Loucy (cell line): ENCODE data around the gene RIMBP2.

Experiments used
- CTCF ChIP-seq: fragments of 200-600 bp; sonication (generic); conservative IDR thresholded peaks from 2 replicates; pipeline ENCODE4 v1.5.1; 2014; ENCODE audit warnings: mild to moderate bottlenecking, antibody characterized with exemption, low read length
- EZH2phosphoT487 ChIP-seq: fragments of 200-600 bp; IDR thresholded peaks from 2 replicates; pipeline ENCODE4 v1.6.1; 2018; ENCODE audit warnings: antibody characterized with exemption, mild to moderate bottlenecking, moderate library complexity, borderline replicate concordance

- TF ChIP-seq CTCF (no peak), EZH2phosphoT487 (no peak)
These were observed 222.1 kb downstream of the RIMBP2 start for GRCh38 chr12:130493951-130494350.
